Measurements from ENCODE around the gene PCIF1. TPM values are rescaled to one million over a fixed set of nuclear protein-coding genes. Genes with fewer than 3 reads are reported as not detected.

The PCIF1 gene
- total RNA-seq, 1 donor from 2014 or later: 23.5 TPM

- H3K36me3 Mint-ChIP-seq (ENCODE audit: low read depth): peaks cover 3% of the 10 kb centered on the region
- no peaks in the 10 kb centered on the region for H3K27me3 Mint-ChIP-seq (ENCODE audit: low read depth)
- H3K4me1 Mint-ChIP-seq (ENCODE audit: low read depth): peaks cover 21% of the 10 kb centered on the region
- peak overlapping the region; percentile 91 for H3K4me3 Mint-ChIP-seq (ENCODE audit: unreplicated experiment)
- DNase-seq (ENCODE audit: low spot score): peak; percentile 94
- H3K9me3 Mint-ChIP-seq (ENCODE audit: low read depth): no peaks in the 10 kb centered on the region
- H3K27ac Mint-ChIP-seq (ENCODE audit: unreplicated experiment): peak overlapping the region; percentile 94
- peak; percentile 89 for TF ChIP-seq CTCF (IDR thresholded peaks at IDR 0.05)
These were observed 44.2 kb upstream of the PCIF1 start for GRCh38 chr20:45890077-45890984.

GRCh38 chr20:45890985-45891983 is 43.2 kb upstream of the PCIF1 start, which contains the start of the genes CTSA and NEURL2:
Gene CTSA (plus strand): TSS chr20:45891335. CDS start chr20:45891569, 234 bp downstream.
Gene NEURL2 (minus strand): TSS chr20:45891208. CDS start chr20:45890991, 217 bp downstream.
- H3K36me3 Mint-ChIP-seq (ENCODE audit: low read depth): peaks cover 3% of the 10 kb centered on the region
- peak; percentile 96 for DNase-seq (ENCODE audit: low spot score)
- no peaks in the 10 kb centered on the region for H3K27me3 Mint-ChIP-seq (ENCODE audit: low read depth)
- H3K9me3 Mint-ChIP-seq (ENCODE audit: low read depth): no peaks in the 10 kb centered on the region
- peaks cover 20% of the 10 kb centered on the region for H3K4me1 Mint-ChIP-seq (ENCODE audit: low read depth)
- TF ChIP-seq CTCF (IDR thresholded peaks at IDR 0.05): peak; percentile 25
- peak within 1 kb of the TSS; percentile 94 for H3K27ac Mint-ChIP-seq (ENCODE audit: unreplicated experiment)
- peak within 1 kb of the TSS; percentile 91 for H3K4me3 Mint-ChIP-seq (ENCODE audit: unreplicated experiment)

- H3K27ac Mint-ChIP-seq (ENCODE audit: unreplicated experiment): peak overlapping the region; percentile 71
- peaks cover 20% of the 10 kb centered on the region for H3K4me1 Mint-ChIP-seq (ENCODE audit: low read depth)
- H3K4me3 Mint-ChIP-seq (ENCODE audit: unreplicated experiment): peak overlapping the region; percentile 91
- no peaks in the 10 kb centered on the region for H3K9me3 Mint-ChIP-seq (ENCODE audit: low read depth)
- DNase-seq (ENCODE audit: low spot score): no peak
- H3K27me3 Mint-ChIP-seq (ENCODE audit: low read depth): no peaks in the 10 kb centered on the region
- TF ChIP-seq CTCF (IDR thresholded peaks at IDR 0.05): peak; percentile 50
- peaks cover 7% of the 10 kb centered on the region for H3K36me3 Mint-ChIP-seq (ENCODE audit: low read depth)
These were observed 42.2 kb upstream of the PCIF1 start for GRCh38 chr20:45892049-45892825.

GRCh38 chr20:45892828-45893500 is 41.5 kb upstream of the PCIF1 start:
- no peak for DNase-seq (ENCODE audit: low spot score)
- Mint-ChIP-seq H3K9me3 (ENCODE audit: low read depth) (no peaks in the 10 kb centered on the region), H3K27ac (ENCODE audit: unreplicated experiment) (no peak overlapping the region), H3K36me3 (ENCODE audit: low read depth) (peaks cover 10% of the 10 kb centered on the region), H3K27me3 (ENCODE audit: low read depth) (no peaks in the 10 kb centered on the region), H3K4me3 (ENCODE audit: unreplicated experiment) (peak overlapping the region; percentile 91), H3K4me1 (ENCODE audit: low read depth) (peaks cover 20% of the 10 kb centered on the region)
- no peak for TF ChIP-seq CTCF (IDR thresholded peaks at IDR 0.05)

Data from chondrocyte (in vitro differentiated cells).